Stimulated activated CD4-positive, alpha-beta T cell treated with anti-CD3 and anti-CD28 coated beads, Interleukin-4, amount 100 ng/mL, for 24 hours (primary cell): ENCODE measurements around the gene KAT14.
"Not testable (repeated sequence)": the region's sequence is repeated elsewhere in the genome, so short reads cannot be mapped to it uniquely, and the experiment has no call there.

ENCODE experiments used
- DNase-seq: peaks from one replicate; pipeline ENCODE4 v3.0.0-alpha.2; 2020

The KAT14 gene

GRCh38 chr20:18224968-18225568 is 87.4 kb downstream of the KAT14 start:
- DNase-seq: no peak

DNA sequence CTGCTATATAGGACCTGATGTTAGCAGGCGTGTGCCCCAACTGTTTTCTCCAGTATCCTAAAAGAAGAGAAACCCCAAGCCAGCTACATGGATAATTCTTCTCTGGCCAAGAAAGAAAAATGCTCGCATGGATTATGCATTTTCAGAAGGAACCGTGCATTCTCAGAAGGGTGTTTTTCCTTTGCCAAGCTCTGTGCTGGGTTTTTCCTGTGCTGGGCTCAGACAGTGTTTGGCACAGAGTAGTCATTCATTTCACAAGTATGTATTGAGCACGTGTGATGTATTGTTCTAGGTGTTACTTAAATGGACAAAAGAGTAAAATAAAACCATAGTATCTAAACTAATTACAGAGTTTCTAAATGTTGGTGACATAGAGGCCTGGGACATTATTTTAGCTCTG is 88.0 kb downstream of the KAT14 start:
- DNase-seq: no peak

- not testable (repeated sequence) for DNase-seq
Measured at GRCh38 chr20:18226741-18227140, 89.1 kb downstream of the KAT14 start.

- DNase-seq: no peak
Measured at GRCh38 chr20:18233408-18233943, 95.8 kb downstream of the KAT14 start.
